Gastrocnemius medialis (tissue), 4 donors: ENCODE data around the gene CASTOR1. TPM values are rescaled to one million over a fixed set of nuclear protein-coding genes. Genes with fewer than 3 reads are reported as not detected.
A peak's percentile ranks its signal among the peaks of the same experiment; 100 is the strongest.

Source experiments
- ATAC-seq, 2 donors: fragments of 150-250 bp; one replicate each; pipeline ENCODE4 v1.9.1; 2016
- DNase-seq, 2 donors: peaks; one replicate each; pipeline ENCODE4 v3.0.0-alpha.2; 2019
- H3K27ac ChIP-seq, 4 donors: fragments of 200-600 bp; sonication (generic); 1 replicate in 1 of 4; 2 replicates in 3 of 4; pipeline ENCODE4 v1.5.1; 2016 to 2018; ENCODE audit warnings: mild to moderate bottlenecking in 2 of 4, moderate library complexity in 1 of 4
- H3K27me3 ChIP-seq, 3 donors: fragments of 200-600 bp; sonication (generic) in 2 of 3; 1 replicate in 1 of 3; 2 replicates in 2 of 3; pipeline versions ENCODE4 v1.5.1 to v1.6.0; 2016 to 2019; ENCODE audit warnings: mild to moderate bottlenecking in 1 of 3, moderate library complexity in 1 of 3
- H3K36me3 ChIP-seq, 2 donors: fragments of 200-600 bp; sonication (generic) in 1 of 2; one replicate each; pipeline ENCODE4 v1.5.1; 2017 to 2018
- H3K4me1 ChIP-seq, 2 donors: fragments of 200-600 bp; sonication (generic) in 1 of 2; one replicate each; pipeline ENCODE4 v1.5.1; 2016 to 2017; ENCODE audit warnings: mild to moderate bottlenecking in 2 of 2
- H3K4me3 ChIP-seq, 4 donors: fragments of 200-600 bp; sonication (generic) in 3 of 4; 1 replicate in 1 of 4; 2 replicates in 3 of 4; pipeline ENCODE4 v1.5.1; 2016 to 2019; ENCODE audit warnings: mild to moderate bottlenecking in 2 of 4
- H3K9me3 ChIP-seq, 3 donors: fragments of 200-600 bp; sonication (generic) in 2 of 3; 1 replicate in 1 of 3; 2 replicates in 2 of 3; pipeline ENCODE4 v1.5.1; 2016 to 2019
- POLR2A ChIP-seq, 2 donors: fragments of 450-650 bp; IDR thresholded peaks; one replicate each; pipeline ENCODE4 v1.6.1; 2017; ENCODE audit warnings: antibody characterized with exemption in 2 of 2, mild to moderate bottlenecking in 2 of 2, moderate library complexity in 2 of 2
- in situ Hi-C, 4 donors: fragments of 200-750 bp; cut with MboI; loops; one replicate each; pipeline versions ENCODE4 v1.15.0 to v1.8.0; 2017; ENCODE audit warnings: low sequenced_read_pairs in 4 of 4
- intact Hi-C: fragments of 100-400 bp; cut with DNase I; formaldehyde crosslinking; loops from one replicate; pipeline ENCODE4 v1.15.1; 2023; ENCODE audit warnings: low total_unique reads
- total RNA-seq, 4 donors: library from RNA; depleted of rRNA; stranded (reverse); fragments of >200 nt; gene quantifications; one replicate each; pipeline versions ENCODE4 v1.1.0 to v1.2.3, GENCODE V29; 2016
- TF ChIP-seq, protein P1 (sequence below), 5 experiments: fragments of 450-650 bp in 3 of 5; fragments of 200-600 bp in 2 of 5; sonication (generic) in 2 of 5; IDR thresholded peaks in 4 of 5; conservative IDR thresholded peaks in 1 of 5; 1 replicate in 4 of 5; 2 replicates in 1 of 5; pipeline ENCODE4 v1.5.1; 2016 to 2019; ENCODE audit warnings: antibody characterized with exemption in 5 of 5, mild to moderate bottlenecking in 3 of 5, moderate library complexity in 3 of 5

CASTOR1 gene
- total RNA-seq, 4 donors from 2014 or later: 3.5 to 6.5 (median 5.6) TPM

DNA sequence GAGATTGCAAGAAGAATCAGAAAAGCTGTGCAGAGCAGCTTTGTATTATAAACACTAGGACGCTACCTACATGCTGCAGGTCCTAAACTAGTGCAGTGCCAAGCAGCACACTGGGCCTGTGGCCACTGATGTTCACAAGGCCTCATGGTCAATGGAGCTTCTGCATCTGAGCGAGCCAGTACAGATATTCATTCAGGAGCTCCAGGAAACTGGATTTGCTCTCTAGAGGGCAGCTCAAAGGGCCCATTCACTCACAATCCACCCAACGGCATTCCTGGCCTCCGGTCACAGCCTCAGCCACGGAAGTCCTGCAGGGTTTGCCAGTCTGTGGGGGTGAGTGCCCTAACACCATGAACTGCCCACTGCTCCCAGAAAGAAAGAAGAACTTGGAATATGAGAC lies 43.2 kb upstream of the CASTOR1 start:
- H3K27ac ChIP-seq: no peak overlapping the region
- ATAC-seq: no peak
- intact Hi-C loops: no loop called here
- TF ChIP-seq POLR2A (IDR thresholded peaks at IDR 0.05): no peak
- peaks cover 9 to 14% of the 10 kb centered on the region in 2 donors for H3K4me1 ChIP-seq
- H3K4me3 ChIP-seq: no peak overlapping the region
- no peaks in the 10 kb centered on the region for H3K9me3 ChIP-seq
- DNase-seq: no peak
- no peaks in the 10 kb centered on the region for H3K27me3 ChIP-seq
- H3K36me3 ChIP-seq: peaks cover 3 to 60% of the 10 kb centered on the region in 2 donors
- in situ Hi-C loops: no loop called here

DNA sequence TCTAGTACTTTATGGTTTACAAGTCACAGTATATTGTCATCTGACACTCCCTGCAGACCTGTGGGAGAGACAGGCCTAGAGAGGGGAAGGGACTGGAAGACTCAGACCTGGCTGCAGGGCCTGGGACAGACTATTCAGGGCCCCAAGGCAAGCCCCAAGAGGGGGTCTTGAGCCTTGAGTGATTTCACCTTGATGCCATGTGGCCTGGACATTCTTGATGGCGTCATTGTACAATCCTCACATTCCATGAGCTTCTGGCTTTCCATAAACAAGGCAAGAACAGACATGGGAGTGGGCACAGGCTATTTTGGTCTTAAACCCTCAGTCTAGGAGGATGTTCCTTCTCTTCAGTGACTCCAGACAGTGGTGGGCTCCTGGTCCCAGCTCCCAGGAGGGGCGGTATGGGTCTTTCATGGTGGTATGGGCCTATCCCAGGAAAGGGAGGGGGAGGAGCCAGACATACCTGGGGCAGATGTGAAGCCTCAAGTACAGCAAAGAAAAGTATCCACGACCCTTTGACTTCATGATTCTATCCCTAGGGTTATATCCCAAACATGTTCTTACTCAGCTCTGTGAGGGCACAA lies 39.3 kb upstream of the CASTOR1 start:
- no peak for DNase-seq

DNA sequence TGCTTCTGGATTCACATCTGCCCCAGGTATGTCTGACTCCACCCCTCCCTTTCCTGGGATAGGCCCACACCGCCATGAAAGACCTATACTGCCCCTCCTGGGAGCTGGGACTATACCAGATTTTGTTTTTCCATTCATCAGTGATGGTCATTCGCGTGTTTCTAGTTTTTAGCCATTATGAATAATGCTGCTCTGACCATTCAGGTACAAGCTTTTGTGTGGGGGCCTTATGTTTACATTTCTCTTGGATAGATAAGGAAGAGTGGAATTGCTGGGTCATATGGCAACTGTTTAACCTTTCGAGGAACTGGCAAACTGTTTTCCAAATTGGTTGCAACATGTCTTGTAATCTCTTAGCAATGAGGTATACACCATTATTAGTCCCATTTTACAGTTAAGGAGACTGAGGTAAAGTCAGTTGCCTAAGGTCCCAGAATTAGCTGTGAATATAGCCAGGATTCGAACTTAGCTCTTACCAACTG lies 38.6 kb upstream of the CASTOR1 start:
- intact Hi-C loops (loop anchor here (1.0 to 5.0 kb wide), 3 partner anchors 28 to 1531 kb away; partner anchors contain the start of genes RNF215 and SF3A1), in situ Hi-C loops (no loop called here)
- H3K27ac ChIP-seq: peak overlapping the region in 1 of 4 donors; percentile 75
- peaks cover 0 to 13% of the 10 kb centered on the region in 2 donors for H3K36me3 ChIP-seq
- H3K4me1 ChIP-seq: peaks cover 21 to 30% of the 10 kb centered on the region in 2 donors
- no peak for ATAC-seq
- TF ChIP-seq POLR2A (IDR thresholded peaks at IDR 0.05): no peak
- TF ChIP-seq, protein P1, sequence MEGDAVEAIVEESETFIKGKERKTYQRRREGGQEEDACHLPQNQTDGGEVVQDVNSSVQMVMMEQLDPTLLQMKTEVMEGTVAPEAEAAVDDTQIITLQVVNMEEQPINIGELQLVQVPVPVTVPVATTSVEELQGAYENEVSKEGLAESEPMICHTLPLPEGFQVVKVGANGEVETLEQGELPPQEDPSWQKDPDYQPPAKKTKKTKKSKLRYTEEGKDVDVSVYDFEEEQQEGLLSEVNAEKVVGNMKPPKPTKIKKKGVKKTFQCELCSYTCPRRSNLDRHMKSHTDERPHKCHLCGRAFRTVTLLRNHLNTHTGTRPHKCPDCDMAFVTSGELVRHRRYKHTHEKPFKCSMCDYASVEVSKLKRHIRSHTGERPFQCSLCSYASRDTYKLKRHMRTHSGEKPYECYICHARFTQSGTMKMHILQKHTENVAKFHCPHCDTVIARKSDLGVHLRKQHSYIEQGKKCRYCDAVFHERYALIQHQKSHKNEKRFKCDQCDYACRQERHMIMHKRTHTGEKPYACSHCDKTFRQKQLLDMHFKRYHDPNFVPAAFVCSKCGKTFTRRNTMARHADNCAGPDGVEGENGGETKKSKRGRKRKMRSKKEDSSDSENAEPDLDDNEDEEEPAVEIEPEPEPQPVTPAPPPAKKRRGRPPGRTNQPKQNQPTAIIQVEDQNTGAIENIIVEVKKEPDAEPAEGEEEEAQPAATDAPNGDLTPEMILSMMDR (IDR thresholded peaks at IDR 0.05 in 4 of 5, conservative IDR thresholded peaks at IDR 0.05 in 1 of 5): no peak
- no peak for DNase-seq
- H3K9me3 ChIP-seq: no peaks in the 10 kb centered on the region
- no peaks in the 10 kb centered on the region for H3K27me3 ChIP-seq
- no peak overlapping the region for H3K4me3 ChIP-seq

More for the DNA sequence above, 39.3 kb upstream of the CASTOR1 start:
- intact Hi-C loops: loop anchor here (5.0 kb wide), 2 partner anchors 59 to 1531 kb away; partner anchors contain the start of gene RNF215
- no peak overlapping the region for H3K27ac ChIP-seq
- no peaks in the 10 kb centered on the region for H3K9me3 ChIP-seq
- no peak for ATAC-seq
- no peak for TF ChIP-seq POLR2A (IDR thresholded peaks at IDR 0.05)
- TF ChIP-seq, protein P1 (IDR thresholded peaks at IDR 0.05 in 4 of 5, conservative IDR thresholded peaks at IDR 0.05 in 1 of 5): no peak
- H3K27me3 ChIP-seq: no peaks in the 10 kb centered on the region
- in situ Hi-C loops: no loop called here
- H3K4me3 ChIP-seq: no peak overlapping the region
- peaks cover 0 to 20% of the 10 kb centered on the region in 2 donors for H3K36me3 ChIP-seq
- peaks cover 20 to 27% of the 10 kb centered on the region in 2 donors for H3K4me1 ChIP-seq

DNA sequence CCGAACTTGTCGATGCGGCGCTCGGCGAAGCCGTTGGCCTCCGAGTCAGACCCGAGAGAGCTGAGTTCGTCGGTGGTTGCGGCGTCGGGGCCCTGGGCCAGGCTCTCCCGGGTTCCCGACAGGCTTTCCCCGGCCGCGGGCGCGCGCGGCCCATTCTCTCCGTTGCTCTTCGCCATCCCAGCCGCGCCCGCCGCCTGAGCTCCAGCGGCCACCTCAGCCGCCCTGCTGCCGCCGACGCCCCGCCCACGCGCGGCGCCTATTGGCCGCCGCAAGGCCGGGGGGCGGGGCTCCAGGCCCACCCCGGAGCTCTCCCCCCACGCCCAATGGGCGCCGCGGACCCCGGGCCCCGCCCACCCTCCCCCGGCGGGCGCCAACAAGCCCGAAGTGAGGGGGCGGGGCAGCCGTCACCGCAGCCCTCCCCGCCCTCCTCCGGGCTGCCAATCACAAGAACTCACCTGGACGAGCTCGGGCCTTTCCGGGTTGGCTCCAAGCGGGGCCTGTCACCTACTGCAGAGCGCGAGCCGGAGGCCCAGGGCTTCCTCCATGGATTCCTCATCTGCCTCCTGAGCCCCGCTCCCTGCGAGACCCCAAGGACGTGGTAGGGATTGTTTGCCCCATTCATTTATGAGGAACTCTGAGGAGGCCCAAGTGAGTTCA lies 37.5 kb upstream of the CASTOR1 start, which contains the start of gene TBC1D10A:
TBC1D10A (minus strand) TSS at position 236 of the 657 bp plus-strand sequence; CDS start at position 176, 60 bp downstream.
- H3K27ac ChIP-seq: peak within 1 kb of the TSS; percentile 81 to 84 (median 82)
- H3K27me3 ChIP-seq: no peaks in the 10 kb centered on the region
- H3K4me1 ChIP-seq: peaks cover 21 to 30% of the 10 kb centered on the region in 2 donors
- intact Hi-C loops: loop anchor here (1.0 to 5.0 kb wide), 4 partner anchors 29 to 1530 kb away; partner anchors contain the start of genes CASTOR1, RNF215 and SF3A1
- H3K36me3 ChIP-seq: peaks cover 0 to 2% of the 10 kb centered on the region in 2 donors
- in situ Hi-C loops: no loop called here
- peak; percentile 75 to 84 for TF ChIP-seq POLR2A (IDR thresholded peaks at IDR 0.05)
- TF ChIP-seq, protein P1 (IDR thresholded peaks at IDR 0.05 in 4 of 5, conservative IDR thresholded peaks at IDR 0.05 in 1 of 5): no peak
- no peaks in the 10 kb centered on the region for H3K9me3 ChIP-seq
- H3K4me3 ChIP-seq: peak within 1 kb of the TSS; percentile 83 to 99 (median 87)
- ATAC-seq (peak; percentile 84 to 92), DNase-seq (peak; percentile 73 to 88)

DNA sequence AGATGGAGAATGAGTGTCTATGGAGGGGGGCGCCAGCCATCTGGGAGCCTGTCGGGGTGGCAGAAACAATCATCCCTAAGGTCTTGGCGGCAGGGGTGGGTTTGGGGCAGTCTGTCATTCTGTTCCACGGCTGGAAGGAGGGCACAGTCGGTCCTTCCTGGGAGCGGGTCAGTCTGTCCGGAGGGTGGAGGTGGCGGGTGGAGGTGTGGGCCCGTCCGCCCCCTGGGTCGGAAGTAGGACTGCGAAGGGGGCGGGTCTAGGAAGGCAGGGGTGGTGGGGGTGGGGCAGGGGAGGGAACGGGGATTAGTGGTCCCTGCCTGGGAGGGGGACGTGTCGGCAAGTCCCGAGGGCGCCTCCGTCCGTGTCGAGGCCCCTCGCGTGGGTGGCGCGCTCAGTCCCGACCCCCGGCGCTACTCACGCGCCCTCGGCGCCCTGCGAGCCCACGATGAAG lies 37.0 kb upstream of the CASTOR1 start:
- peak overlapping the region; percentile 83 to 99 (median 87) for H3K4me3 ChIP-seq
- in situ Hi-C loops (no loop called here), intact Hi-C loops (loop anchor here (1.0 to 5.0 kb wide), 3 partner anchors 37 to 1529 kb away; partner anchors contain the start of genes CASTOR1 and RNF215)
- peak in 1 of 2 donors; percentile 28 for DNase-seq
- peak; percentile 40 to 44 for ATAC-seq
- H3K27ac ChIP-seq: peak overlapping the region; percentile 81 to 84 (median 82)
- no peaks in the 10 kb centered on the region for H3K36me3 ChIP-seq
- peaks cover 25 to 32% of the 10 kb centered on the region in 2 donors for H3K4me1 ChIP-seq
- H3K27me3 ChIP-seq: no peaks in the 10 kb centered on the region
- TF ChIP-seq POLR2A (IDR thresholded peaks at IDR 0.05): no peak
- TF ChIP-seq, protein P1 (IDR thresholded peaks at IDR 0.05 in 4 of 5, conservative IDR thresholded peaks at IDR 0.05 in 1 of 5): no peak
- H3K9me3 ChIP-seq: no peaks in the 10 kb centered on the region
